ENCODE data around the gene FAM151A. TPM values are rescaled to one million over a fixed set of nuclear protein-coding genes. Genes with fewer than 3 reads are reported as not detected.

The FAM151A gene
- total RNA-seq, 1 donor from 2014 or later: not detected

DNA sequence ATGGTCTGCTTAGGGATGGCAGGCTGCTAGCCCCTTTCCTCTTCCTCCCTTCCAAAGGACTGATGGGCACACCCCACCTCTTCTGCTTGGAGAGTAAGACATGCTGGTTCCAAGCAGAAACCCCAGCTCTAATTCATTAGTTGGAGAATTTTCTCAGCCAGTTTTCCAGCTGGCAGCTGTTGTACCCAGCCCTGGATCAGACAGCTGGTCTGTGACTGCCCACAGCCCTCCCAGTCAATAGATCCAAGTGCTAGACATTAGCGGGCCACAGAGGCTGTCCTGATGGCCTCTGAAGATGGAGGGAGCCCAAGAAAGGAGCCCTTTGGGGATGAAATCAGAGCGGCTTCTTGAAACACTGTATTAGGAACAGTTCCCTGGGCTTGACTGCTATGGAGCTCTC is 39.5 kb downstream of the FAM151A start:
- peaks cover 14% of the 10 kb centered on the region for H3K4me1 Mint-ChIP-seq
- no peaks in the 10 kb centered on the region for H3K9me3 Mint-ChIP-seq
- no peak overlapping the region for H3K27ac Mint-ChIP-seq
- DNase-seq (ENCODE audit: low spot score in 2 of 2, unreplicated experiment in 2 of 2): no peak
- no peak overlapping the region for H3K4me3 Mint-ChIP-seq
- H3K36me3 Mint-ChIP-seq: no peaks in the 10 kb centered on the region
- no peaks in the 10 kb centered on the region for H3K27me3 Mint-ChIP-seq (ENCODE audit: low read depth)
- TF ChIP-seq, protein P1, sequence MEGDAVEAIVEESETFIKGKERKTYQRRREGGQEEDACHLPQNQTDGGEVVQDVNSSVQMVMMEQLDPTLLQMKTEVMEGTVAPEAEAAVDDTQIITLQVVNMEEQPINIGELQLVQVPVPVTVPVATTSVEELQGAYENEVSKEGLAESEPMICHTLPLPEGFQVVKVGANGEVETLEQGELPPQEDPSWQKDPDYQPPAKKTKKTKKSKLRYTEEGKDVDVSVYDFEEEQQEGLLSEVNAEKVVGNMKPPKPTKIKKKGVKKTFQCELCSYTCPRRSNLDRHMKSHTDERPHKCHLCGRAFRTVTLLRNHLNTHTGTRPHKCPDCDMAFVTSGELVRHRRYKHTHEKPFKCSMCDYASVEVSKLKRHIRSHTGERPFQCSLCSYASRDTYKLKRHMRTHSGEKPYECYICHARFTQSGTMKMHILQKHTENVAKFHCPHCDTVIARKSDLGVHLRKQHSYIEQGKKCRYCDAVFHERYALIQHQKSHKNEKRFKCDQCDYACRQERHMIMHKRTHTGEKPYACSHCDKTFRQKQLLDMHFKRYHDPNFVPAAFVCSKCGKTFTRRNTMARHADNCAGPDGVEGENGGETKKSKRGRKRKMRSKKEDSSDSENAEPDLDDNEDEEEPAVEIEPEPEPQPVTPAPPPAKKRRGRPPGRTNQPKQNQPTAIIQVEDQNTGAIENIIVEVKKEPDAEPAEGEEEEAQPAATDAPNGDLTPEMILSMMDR (IDR thresholded peaks at IDR 0.05; ENCODE audit: unreplicated experiment): no peak

DNA sequence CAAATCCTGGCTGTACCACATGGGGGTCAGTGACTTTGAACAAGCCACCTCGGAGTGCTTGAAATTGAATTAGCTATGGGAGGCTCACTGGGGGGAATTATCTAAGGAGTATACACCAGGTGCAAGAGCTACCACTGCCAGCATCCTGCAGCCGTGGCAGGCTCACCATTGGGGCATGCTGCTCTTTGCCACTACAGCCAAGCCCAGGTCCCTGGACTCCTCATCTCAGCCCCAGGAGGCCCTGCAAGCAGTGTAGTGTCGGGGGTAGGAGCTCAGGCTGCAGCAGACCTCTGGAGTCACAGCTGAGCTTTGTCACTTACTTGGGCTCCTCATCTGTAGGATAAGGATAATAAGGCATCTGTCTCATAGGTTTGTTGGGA is 40.0 kb downstream of the FAM151A start:
- peaks cover 15% of the 10 kb centered on the region for H3K4me1 Mint-ChIP-seq
- TF ChIP-seq, protein P1 (IDR thresholded peaks at IDR 0.05; ENCODE audit: unreplicated experiment): no peak
- no peaks in the 10 kb centered on the region for H3K27me3 Mint-ChIP-seq (ENCODE audit: low read depth)
- H3K9me3 Mint-ChIP-seq: no peaks in the 10 kb centered on the region
- no peak for DNase-seq (ENCODE audit: low spot score in 2 of 2, unreplicated experiment in 2 of 2)
- no peaks in the 10 kb centered on the region for H3K36me3 Mint-ChIP-seq
- no peak overlapping the region for H3K27ac Mint-ChIP-seq
- no peak overlapping the region for H3K4me3 Mint-ChIP-seq

DNA sequence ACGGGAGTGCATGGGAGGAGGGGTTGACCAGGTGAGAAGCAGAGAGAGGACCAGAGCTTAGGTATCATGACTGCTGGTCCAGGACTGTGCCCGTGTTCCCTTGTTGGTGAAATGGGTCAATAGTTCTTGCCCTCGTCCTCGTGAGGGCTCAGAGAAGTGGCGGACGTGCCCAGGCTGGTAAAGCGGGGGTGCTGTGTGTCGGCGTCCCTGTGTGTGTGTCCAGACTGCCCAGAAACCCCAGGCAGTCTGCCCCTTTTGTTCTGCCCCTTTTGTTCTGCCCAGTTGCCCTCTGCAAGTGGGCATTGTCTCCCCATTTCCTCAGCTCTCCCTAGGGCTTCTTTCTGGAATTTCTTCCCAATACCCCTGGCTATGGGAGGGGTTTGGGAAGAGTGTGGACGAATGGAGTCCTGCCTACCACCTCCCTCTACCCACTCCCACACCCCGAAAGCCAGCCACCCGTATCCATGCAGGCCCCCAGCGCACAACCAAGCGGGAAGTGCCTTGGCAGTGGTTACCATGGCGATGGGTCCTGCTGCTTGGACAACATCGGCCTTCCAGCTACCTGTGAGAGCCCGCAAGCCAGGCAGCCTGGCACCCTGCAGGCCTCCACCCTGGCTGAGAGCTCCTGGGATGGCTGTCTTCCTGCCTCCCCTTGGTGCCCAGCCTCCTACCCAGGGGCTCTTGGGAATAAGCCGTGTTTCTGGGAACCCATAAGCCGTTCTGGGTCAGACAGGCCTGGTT is 40.6 kb downstream of the FAM151A start:
- DNase-seq (ENCODE audit: low spot score in 2 of 2, unreplicated experiment in 2 of 2): no peak
- H3K27ac Mint-ChIP-seq: no peak overlapping the region
- H3K27me3 Mint-ChIP-seq (ENCODE audit: low read depth): no peaks in the 10 kb centered on the region
- H3K36me3 Mint-ChIP-seq: no peaks in the 10 kb centered on the region
- peaks cover 15% of the 10 kb centered on the region for H3K4me1 Mint-ChIP-seq
- TF ChIP-seq, protein P1 (IDR thresholded peaks at IDR 0.05; ENCODE audit: unreplicated experiment): no peak
- H3K4me3 Mint-ChIP-seq: no peak overlapping the region
- H3K9me3 Mint-ChIP-seq: no peaks in the 10 kb centered on the region

DNA sequence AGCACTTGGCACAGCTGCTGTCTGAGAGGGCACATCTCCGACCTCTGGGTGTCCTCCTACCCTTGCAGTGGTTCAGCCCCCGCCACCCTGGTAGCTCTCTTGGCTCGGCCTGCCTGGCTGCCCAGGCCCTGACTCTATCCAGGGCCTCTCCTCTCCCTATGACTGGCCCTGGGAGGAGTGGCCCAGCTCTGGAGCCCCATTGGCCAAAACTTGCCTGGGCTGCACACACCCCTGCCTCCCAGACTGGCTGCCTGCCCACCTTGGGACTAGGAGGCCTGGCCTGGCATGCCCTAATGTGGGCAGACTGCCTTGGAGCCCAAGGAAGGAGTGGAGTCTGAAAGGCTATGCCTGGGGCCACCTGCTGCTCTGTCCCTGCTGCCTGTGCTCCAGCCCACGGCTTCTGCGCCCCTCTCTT is 41.7 kb downstream of the FAM151A start:
- Mint-ChIP-seq H3K27me3 (ENCODE audit: low read depth) (no peaks in the 10 kb centered on the region), H3K4me3 (no peak overlapping the region), H3K36me3 (peaks cover 4% of the 10 kb centered on the region), H3K9me3 (peaks cover 7% of the 10 kb centered on the region), H3K27ac (no peak overlapping the region), H3K4me1 (peaks cover 15% of the 10 kb centered on the region)
- DNase-seq (ENCODE audit: low spot score in 2 of 2, unreplicated experiment in 2 of 2): no peak
- TF ChIP-seq, protein P1 (IDR thresholded peaks at IDR 0.05; ENCODE audit: unreplicated experiment): no peak

DNA sequence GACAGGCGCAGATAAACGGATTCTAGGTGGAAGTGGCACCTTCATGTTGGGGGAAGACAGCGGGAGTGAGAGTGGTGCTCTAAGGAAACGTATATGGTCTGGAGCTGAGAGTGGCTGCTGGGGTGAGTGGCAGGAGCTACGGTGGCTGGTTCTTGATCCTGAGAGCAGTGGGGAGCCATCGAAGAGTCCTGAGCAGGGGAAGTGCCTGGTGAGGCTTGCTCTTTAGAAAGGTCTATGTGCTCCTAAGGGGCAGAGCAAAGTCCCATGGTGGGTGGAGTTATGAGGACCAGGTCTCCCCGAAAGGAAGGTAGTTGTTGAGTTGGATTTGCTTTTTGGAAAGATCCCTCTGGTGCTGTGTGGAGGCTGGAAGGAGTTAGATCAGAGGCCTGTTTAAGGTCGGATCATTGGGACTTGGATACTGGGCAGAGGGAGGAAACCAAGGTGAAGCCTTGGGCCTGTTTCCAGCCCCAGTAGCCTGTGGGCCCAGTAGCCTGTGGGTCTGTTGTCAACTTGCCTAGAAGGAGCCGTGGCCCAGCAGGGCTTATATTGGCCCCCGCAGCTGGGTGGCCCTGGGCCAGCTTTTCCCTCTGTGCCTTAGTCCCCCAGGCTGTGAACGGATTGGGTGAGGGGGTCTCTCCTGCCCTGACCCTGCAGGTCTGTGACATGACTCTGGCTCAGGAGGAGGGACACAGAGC is 42.3 kb downstream of the FAM151A start:
- peaks cover 15% of the 10 kb centered on the region for H3K4me1 Mint-ChIP-seq
- no peaks in the 10 kb centered on the region for H3K27me3 Mint-ChIP-seq (ENCODE audit: low read depth)
- peaks cover 4% of the 10 kb centered on the region for H3K36me3 Mint-ChIP-seq
- DNase-seq (ENCODE audit: low spot score in 2 of 2, unreplicated experiment in 2 of 2): no peak
- peaks cover 7% of the 10 kb centered on the region for H3K9me3 Mint-ChIP-seq
- H3K4me3 Mint-ChIP-seq: no peak overlapping the region
- TF ChIP-seq, protein P1 (IDR thresholded peaks at IDR 0.05; ENCODE audit: unreplicated experiment): no peak
- H3K27ac Mint-ChIP-seq: no peak overlapping the region
